Bronchial epithelial cell (primary cell): Measurements from ENCODE around the gene PHF3. TPM values are rescaled to one million over a fixed set of nuclear protein-coding genes. Genes with fewer than 3 reads are reported as not detected.
"Not testable (repeated sequence)": the region's sequence is repeated elsewhere in the genome, so short reads cannot be mapped to it uniquely, and the experiment has no call there.

ENCODE experiments used
- DNase-seq: peaks from one replicate; pipeline ENCODE4 v3.0.0-alpha.2; 2010; ENCODE audit warnings: low read depth
- FAIRE-seq: peaks from 2 replicates; lab custom pipeline; 2011; peaks lifted over from hg19 to GRCh38; lab: Jason Lieb, UNC
- H3K27me3 ChIP-seq: 2 replicates; pipeline ENCODE4 v1.5.1; 2011; ENCODE audit warnings: low read length; ENCODE audit not compliant: control insufficient read depth, insufficient read depth
- H3K36me3 ChIP-seq: 2 replicates; pipeline ENCODE4 v1.5.1; 2011; ENCODE audit warnings: low read length; ENCODE audit not compliant: control insufficient read depth, insufficient read depth
- H3K4me3 ChIP-seq: 2 replicates; pipeline ENCODE4 v1.5.1; 2011; ENCODE audit warnings: mild to moderate bottlenecking, low read depth, low read length, control low read depth
- total RNA-seq: library from RNA; depleted of rRNA; stranded (reverse); fragments of >200 nt; gene quantifications from 2 replicates; pipeline ENCODE4 v1.2.1, GENCODE V29; 2014
- TF ChIP-seq, protein P1 (sequence below): IDR thresholded peaks from 2 replicates; pipeline ENCODE4 v1.5.1; 2011; ENCODE audit warnings: mild to moderate bottlenecking, moderate library complexity, low read length, control low read depth, inconsistent platforms; ENCODE audit not compliant: insufficient read depth, severe bottlenecking

PHF3 gene
- total RNA-seq, 1 donor from 2014 or later = 36.3 TPM

DNA sequence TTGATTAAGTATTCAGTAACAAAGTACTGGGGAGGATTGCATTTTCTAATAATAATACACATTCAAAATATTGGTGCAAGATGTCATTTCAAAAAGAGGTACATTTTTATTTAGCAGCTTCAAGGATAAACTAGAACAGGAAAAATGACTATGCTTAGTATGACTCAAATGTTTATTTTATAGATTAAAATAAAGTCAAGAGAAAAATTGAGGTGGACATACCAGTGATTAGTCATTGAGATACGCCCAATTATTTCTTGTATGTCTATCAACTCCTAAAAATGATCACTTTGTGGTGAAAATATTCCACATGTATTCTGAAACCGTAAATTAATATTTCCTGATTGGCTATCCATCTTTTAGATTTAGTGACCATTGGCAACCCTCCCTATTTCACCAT, 96.7 kb downstream of the PHF3 start:
- FAIRE-seq (no peak), DNase-seq (peak; percentile 86)

DNA sequence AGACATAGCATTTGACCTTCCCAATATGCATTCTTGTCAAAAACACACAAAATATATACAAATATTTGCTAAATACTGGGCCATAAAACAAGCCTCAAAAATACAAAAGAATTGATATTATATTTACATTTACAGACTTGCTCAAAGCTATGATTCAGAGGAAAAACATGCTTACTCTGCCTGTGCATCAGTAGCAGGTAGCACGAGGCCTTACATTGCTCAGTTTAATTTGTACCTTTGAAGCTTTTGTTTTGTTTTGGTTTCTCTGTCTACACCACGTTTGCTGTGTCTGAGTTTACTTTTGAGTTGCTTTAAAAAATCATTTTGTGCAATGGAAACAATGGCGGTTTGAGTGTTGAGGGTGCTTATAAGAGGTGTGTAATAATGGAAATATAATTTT, 99.3 kb downstream of the PHF3 start:
- FAIRE-seq (no peak), DNase-seq (peak; percentile 78)
- TF ChIP-seq, protein P1, sequence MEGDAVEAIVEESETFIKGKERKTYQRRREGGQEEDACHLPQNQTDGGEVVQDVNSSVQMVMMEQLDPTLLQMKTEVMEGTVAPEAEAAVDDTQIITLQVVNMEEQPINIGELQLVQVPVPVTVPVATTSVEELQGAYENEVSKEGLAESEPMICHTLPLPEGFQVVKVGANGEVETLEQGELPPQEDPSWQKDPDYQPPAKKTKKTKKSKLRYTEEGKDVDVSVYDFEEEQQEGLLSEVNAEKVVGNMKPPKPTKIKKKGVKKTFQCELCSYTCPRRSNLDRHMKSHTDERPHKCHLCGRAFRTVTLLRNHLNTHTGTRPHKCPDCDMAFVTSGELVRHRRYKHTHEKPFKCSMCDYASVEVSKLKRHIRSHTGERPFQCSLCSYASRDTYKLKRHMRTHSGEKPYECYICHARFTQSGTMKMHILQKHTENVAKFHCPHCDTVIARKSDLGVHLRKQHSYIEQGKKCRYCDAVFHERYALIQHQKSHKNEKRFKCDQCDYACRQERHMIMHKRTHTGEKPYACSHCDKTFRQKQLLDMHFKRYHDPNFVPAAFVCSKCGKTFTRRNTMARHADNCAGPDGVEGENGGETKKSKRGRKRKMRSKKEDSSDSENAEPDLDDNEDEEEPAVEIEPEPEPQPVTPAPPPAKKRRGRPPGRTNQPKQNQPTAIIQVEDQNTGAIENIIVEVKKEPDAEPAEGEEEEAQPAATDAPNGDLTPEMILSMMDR = no peak
- H3K27me3 ChIP-seq = no peaks in the 10 kb centered on the region
- H3K36me3 ChIP-seq = no peaks in the 10 kb centered on the region
- no peak overlapping the region for H3K4me3 ChIP-seq

More for the DNA sequence above, 96.7 kb downstream of the PHF3 start:
- no peaks in the 10 kb centered on the region for H3K27me3 ChIP-seq
- H3K36me3 ChIP-seq = no peaks in the 10 kb centered on the region
- H3K4me3 ChIP-seq = no peak overlapping the region
- TF ChIP-seq, protein P1 = no peak

DNA sequence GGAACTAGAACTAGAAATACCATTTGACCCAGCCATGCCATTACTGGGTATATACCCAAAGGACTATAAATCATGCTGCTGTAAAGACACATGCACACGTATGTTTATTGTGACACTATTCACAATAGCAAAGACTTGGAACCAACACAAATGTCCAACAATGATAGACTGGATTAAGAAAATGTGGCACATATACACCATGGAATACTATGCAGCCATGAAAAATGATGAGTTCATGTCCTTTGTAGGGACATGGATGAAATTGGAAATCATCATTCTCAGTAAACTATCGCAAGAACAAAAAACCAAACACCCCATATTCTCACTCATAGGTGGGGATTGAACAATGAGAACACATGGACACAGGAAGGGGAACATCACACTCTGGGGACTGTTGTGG, 102.6 kb downstream of the PHF3 start:
- not testable (repeated sequence) for H3K27me3 ChIP-seq, FAIRE-seq, H3K36me3 ChIP-seq, H3K4me3 ChIP-seq, DNase-seq

DNA sequence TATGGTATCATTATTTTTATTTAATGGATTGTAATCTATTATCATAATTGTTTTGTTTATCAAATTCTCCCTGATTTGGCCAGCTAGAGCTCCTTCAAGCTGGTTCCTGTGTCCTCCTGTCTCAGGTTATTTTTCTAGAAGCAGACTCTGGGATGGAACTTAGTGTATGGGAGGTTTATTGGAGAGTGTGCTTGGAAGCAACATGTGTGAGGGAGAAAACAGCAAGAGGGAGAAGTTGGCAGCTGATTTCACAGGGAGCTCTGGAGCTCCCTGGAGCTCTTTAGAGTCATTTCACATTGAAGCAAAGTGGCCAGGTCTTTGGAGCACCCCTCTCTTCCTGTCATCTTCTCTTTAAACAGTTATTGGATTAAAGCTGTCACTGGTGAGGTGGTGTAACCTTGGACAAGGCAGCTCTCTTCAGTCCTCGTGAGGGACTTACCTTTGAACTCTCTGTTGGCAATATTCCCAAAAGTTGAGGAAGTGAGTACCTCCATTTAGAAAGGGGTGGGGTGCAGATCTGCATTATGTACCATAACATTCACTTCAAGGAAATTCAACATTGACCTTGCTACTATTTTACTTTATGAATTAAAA, 103.6 kb downstream of the PHF3 start:
- no peak for DNase-seq
- TF ChIP-seq, protein P1 = no peak
- Histone ChIP-seq H3K27me3 (no peaks in the 10 kb centered on the region), H3K36me3 (no peaks in the 10 kb centered on the region), H3K4me3 (no peak overlapping the region)
- FAIRE-seq = no peak

DNA sequence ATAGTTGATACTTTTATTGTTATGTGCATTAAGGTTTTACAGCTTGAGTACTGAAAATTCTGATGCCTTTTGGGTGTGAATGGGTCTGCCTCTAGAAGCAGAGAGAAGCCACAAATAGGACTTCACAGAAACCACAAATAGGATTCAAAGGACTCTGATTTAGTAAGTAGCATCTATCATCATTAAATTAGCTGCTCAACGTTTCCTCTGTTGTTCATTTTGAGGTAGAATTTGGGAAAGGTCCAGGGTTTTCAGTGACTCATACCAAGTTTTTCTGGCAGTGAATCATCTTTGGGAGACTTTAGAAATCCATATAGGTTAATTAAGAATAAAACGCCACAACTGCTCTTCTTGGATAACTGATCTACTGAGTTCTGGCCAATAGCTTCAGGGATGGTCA, 105.1 kb downstream of the PHF3 start:
- H3K36me3 ChIP-seq = no peaks in the 10 kb centered on the region
- TF ChIP-seq, protein P1 = no peak
- H3K27me3 ChIP-seq = no peaks in the 10 kb centered on the region
- no peak overlapping the region for H3K4me3 ChIP-seq
- no peak for FAIRE-seq
- peak; percentile 90 for DNase-seq

DNA sequence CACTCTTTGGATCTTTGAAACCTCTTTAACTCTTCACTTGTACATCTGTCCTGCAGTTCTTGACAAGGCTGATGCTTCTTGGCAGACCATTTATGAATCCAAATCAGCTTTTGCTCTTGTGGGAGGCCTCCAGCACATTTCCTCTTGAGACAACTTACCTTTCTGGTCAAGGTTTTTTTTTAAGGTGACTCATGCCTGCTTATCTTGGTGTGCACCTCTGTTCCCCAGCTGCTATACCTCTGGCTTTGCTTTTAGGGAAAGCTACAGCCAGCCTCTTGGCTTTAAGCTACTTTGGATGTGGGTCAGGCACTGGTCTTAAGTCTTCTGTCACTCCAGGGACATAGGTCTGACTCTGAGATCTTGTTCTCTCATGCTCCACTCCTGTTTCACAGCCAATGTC, 106.5 kb downstream of the PHF3 start:
- peak; percentile 73 for FAIRE-seq

More for the DNA sequence above, 106.5 kb downstream of the PHF3 start:
- Histone ChIP-seq H3K36me3 (no peaks in the 10 kb centered on the region), H3K4me3 (no peak overlapping the region), H3K27me3 (no peaks in the 10 kb centered on the region)
- TF ChIP-seq, protein P1 = no peak
- DNase-seq = peak; percentile 80
